ENCODE results near the gene DDX24. TPM values are rescaled to one million over a fixed set of nuclear protein-coding genes. Genes with fewer than 3 reads are reported as not detected.

Gene DDX24
- total RNA-seq, 4 donors from 2014 or later: 107 to 134 (median 108) TPM

DNA sequence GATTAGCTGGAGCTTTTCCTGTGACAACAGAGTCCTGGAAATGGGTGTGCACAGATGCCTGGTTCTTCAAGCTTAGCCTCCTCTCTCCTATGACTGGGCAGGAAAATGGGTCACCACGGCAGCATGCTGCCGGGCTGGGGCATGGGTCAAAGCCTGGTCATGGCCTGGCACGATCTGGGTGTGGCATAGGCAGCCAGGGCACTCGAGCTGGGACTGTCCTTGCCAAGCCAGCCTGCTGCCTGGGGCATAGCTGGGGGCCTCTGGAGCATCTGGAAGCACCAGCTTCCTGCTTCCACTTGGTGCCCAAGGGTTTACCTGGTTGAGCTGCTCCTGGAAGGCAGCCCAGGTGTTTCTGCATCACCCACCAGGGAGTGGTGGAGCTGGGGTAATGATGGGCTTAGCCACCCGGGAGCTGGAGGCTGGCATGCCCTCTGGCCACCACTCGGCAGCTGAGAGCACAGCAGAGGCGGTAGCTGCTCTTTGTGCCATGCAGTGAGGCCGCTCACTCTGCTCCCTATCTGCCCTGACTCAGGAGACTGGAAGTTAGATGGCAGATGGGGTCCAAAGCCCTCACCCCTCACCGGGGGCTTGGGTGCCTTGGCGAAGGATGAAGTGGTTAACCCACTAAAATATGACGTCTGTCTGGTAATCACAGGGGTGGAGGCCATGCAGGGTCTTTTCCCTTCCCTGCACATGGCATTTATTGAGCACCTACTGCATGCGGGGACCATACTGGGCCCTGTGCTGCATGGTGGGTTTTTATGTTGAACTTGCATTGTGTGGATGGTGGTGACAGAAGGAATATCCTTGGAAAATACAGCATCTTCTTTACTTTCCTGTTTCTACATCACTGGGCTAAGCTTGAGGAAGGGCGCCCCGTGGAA is 53.2 kb downstream of the DDX24 start:
- Histone ChIP-seq H3K36me3 (no peaks in the 10 kb centered on the region), H3K4me1 (peaks cover 14% of the 10 kb centered on the region), H3K27me3 (no peaks in the 10 kb centered on the region), H3K27ac (no peak overlapping the region), H3K4me3 (no peak overlapping the region), H3K9me3 (no peaks in the 10 kb centered on the region)
- no peak for TF ChIP-seq POLR2A (IDR thresholded peaks at IDR 0.05)
- no peak for TF ChIP-seq EP300 (IDR thresholded peaks at IDR 0.05)
- TF ChIP-seq POLR2AphosphoS5 (IDR thresholded peaks at IDR 0.05): no peak
- no peak for TF ChIP-seq CTCF (IDR thresholded peaks at IDR 0.05)
- 67% methylated on average over 8 of the region's 14 CpGs for WGBS
- DNase-seq (ENCODE audit: low spot score in 2 of 2): no peak

- Histone ChIP-seq H3K36me3 (no peaks in the 10 kb centered on the region), H3K27ac (no peak overlapping the region), H3K4me1 (peaks cover 14% of the 10 kb centered on the region), H3K27me3 (no peaks in the 10 kb centered on the region), H3K9me3 (no peaks in the 10 kb centered on the region), H3K4me3 (peak overlapping the region; percentile 69)
- TF ChIP-seq EP300 (IDR thresholded peaks at IDR 0.05): no peak
- TF ChIP-seq CTCF (IDR thresholded peaks at IDR 0.05): no peak
- no peak for TF ChIP-seq POLR2AphosphoS5 (IDR thresholded peaks at IDR 0.05)
- no peak for TF ChIP-seq POLR2A (IDR thresholded peaks at IDR 0.05)
- WGBS: 94% methylated on average over 3 of the region's 17 CpGs
- no peak for DNase-seq (ENCODE audit: low spot score in 2 of 2)
Observed at GRCh38 chr14:94026889-94027469, 54.0 kb downstream of the DDX24 start.

- Histone ChIP-seq H3K36me3 (no peaks in the 10 kb centered on the region), H3K9me3 (no peaks in the 10 kb centered on the region), H3K4me1 (peaks cover 14% of the 10 kb centered on the region), H3K27ac (no peak within 1 kb of the TSS), H3K4me3 (peak within 1 kb of the TSS; percentile 69), H3K27me3 (no peaks in the 10 kb centered on the region)
- peak; percentile 96 to 99 for DNase-seq (ENCODE audit: low spot score in 2 of 2)
- 0% methylated on average over 22 of the region's 74 CpGs for WGBS
- TF ChIP-seq EP300 (IDR thresholded peaks at IDR 0.05) (no peak), CTCF (IDR thresholded peaks at IDR 0.05) (no peak), POLR2AphosphoS5 (IDR thresholded peaks at IDR 0.05) (no peak), POLR2A (IDR thresholded peaks at IDR 0.05) (no peak)
Observed at GRCh38 chr14:94026173-94026888, 54.7 kb downstream of the DDX24 start, which contains the start of gene OTUB2. OTUB2 (plus strand) TSS chr14:94026340; CDS start chr14:94026538, 198 bp downstream.

GRCh38 chr14:94025720-94026119 is 55.3 kb downstream of the DDX24 start:
- no peak overlapping the region for H3K27ac ChIP-seq
- H3K36me3 ChIP-seq: no peaks in the 10 kb centered on the region
- peaks cover 14% of the 10 kb centered on the region for H3K4me1 ChIP-seq
- no peaks in the 10 kb centered on the region for H3K27me3 ChIP-seq
- peak overlapping the region; percentile 69 for H3K4me3 ChIP-seq
- TF ChIP-seq CTCF (IDR thresholded peaks at IDR 0.05): no peak
- TF ChIP-seq POLR2A (IDR thresholded peaks at IDR 0.05): no peak
- 44% methylated on average over 6 of the region's 6 CpGs for whole genome bisulfite sequencing
- H3K9me3 ChIP-seq: no peaks in the 10 kb centered on the region
- no peak for DNase-seq (ENCODE audit: low spot score in 2 of 2)

DNA sequence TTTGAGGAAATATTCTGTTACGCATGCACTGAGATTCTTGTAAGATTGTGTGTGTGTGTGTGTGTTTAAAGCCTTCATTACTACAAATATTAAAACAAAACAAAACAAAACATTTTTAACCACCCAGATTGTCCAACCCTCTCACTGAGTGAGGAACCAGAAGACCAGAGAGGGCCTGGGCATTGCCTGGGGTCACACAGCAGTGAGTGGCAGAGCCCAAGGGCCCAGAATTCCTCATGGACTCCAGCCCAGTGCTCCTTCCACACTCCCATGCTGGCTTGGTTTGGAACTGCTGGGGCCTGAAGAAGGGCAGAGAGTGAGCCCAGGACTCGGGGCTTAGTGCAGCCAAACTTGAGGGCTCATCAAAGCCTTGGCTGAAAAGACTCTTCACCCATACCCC is 56.5 kb downstream of the DDX24 start:
- H3K36me3 ChIP-seq: no peaks in the 10 kb centered on the region
- no peak for DNase-seq (ENCODE audit: low spot score in 2 of 2)
- H3K9me3 ChIP-seq: no peaks in the 10 kb centered on the region
- H3K4me1 ChIP-seq: peaks cover 14% of the 10 kb centered on the region
- no peaks in the 10 kb centered on the region for H3K27me3 ChIP-seq
- WGBS: 100% methylated on average over 2 of the region's 2 CpGs
- no peak overlapping the region for H3K4me3 ChIP-seq
- no peak overlapping the region for H3K27ac ChIP-seq
- TF ChIP-seq POLR2AphosphoS5 (IDR thresholded peaks at IDR 0.05) (no peak), CTCF (IDR thresholded peaks at IDR 0.05) (no peak), POLR2A (IDR thresholded peaks at IDR 0.05) (no peak), EP300 (IDR thresholded peaks at IDR 0.05) (no peak)

Measured in suprapubic skin (tissue), 4 donors.